Esophagus squamous epithelium (tissue), 5 donors: ENCODE results near the gene TXN2. TPM values are rescaled to one million over a fixed set of nuclear protein-coding genes. Genes with fewer than 3 reads are reported as not detected.
A peak's percentile ranks its signal among the peaks of the same experiment; 100 is the strongest.

Source experiments
- DNase-seq: peaks from one replicate; lab custom pipeline; 2025; lab: John Stamatoyannopoulos, UW
- H3K27ac ChIP-seq, 4 donors: fragments of 200-600 bp; sonication (generic); one replicate each; pipeline ENCODE4 v1.5.1; 2016 to 2019; ENCODE audit warnings: mild to moderate bottlenecking in 1 of 4
- H3K27me3 ChIP-seq, 4 donors: fragments of 200-600 bp; sonication (generic); 1 replicate in 3 of 4; 2 replicates in 1 of 4; pipeline versions ENCODE4 v1.5.1 to v1.6.0; 2017 to 2021; ENCODE audit warnings: antibody characterized with exemption in 1 of 4
- H3K36me3 ChIP-seq, 3 donors: fragments of 200-600 bp; sonication (generic); one replicate each; pipeline ENCODE4 v1.5.1; 2016 to 2019
- H3K4me1 ChIP-seq, 3 donors: fragments of 200-600 bp; sonication (generic); one replicate each; pipeline ENCODE4 v1.5.1; 2017 to 2019
- H3K4me3 ChIP-seq, 4 donors: fragments of 200-600 bp; sonication (generic); 1 replicate in 3 of 4; 2 replicates in 1 of 4; pipeline ENCODE4 v1.5.1; 2016 to 2019; ENCODE audit warnings: mild to moderate bottlenecking in 2 of 4, moderate library complexity in 1 of 4
- H3K9me3 ChIP-seq, 3 donors: fragments of 200-600 bp; sonication (generic); one replicate each; pipeline ENCODE4 v1.5.1; 2016 to 2019
- CTCF ChIP-seq, 6 experiments: fragments of 450-650 bp in 4 of 6; fragments of 200-600 bp in 2 of 6; sonication (generic) in 2 of 6; IDR thresholded peaks; one replicate each; pipeline ENCODE4 v1.5.1; 2016 to 2019; ENCODE audit warnings: antibody characterized with exemption in 6 of 6, mild to moderate bottlenecking in 4 of 6, moderate library complexity in 4 of 6
- POLR2A ChIP-seq, 4 donors: fragments of 450-650 bp; IDR thresholded peaks; one replicate each; pipeline ENCODE4 v1.6.1; 2017; ENCODE audit warnings: antibody characterized with exemption in 4 of 4, mild to moderate bottlenecking in 4 of 4, moderate library complexity in 3 of 4
- WGBS, 2 donors: methylation state at CpG; one replicate each; pipeline ENCODE4 v1.1.5; 2018; 5-methylcytosine and 5-hydroxymethylcytosine counted together
- intact Hi-C: fragments of 100-400 bp; cut with DNase I; formaldehyde crosslinking; loops from one replicate; pipeline ENCODE4 v1.15.0; 2022
- small RNA-seq, 4 donors: library from RNA; depleted of rRNA; stranded (forward); fragments of <200 nt; gene quantifications; one replicate each; pipeline ENCODE3, GENCODE V24; 2016
- total RNA-seq, 4 donors: library from RNA; depleted of rRNA; stranded (reverse); fragments of >200 nt; gene quantifications; one replicate each; pipeline ENCODE4 v1.1.0, GENCODE V29; 2016
- donor health status: DM: yes; HTN: yes; CAD: no.

TXN2 gene
- total RNA-seq, 4 donors from 2014 or later = 58.4 to 88.4 (median 72.3) TPM

- intact Hi-C loops = no loop called here
- Histone ChIP-seq H3K4me3 (no peak overlapping the region), H3K27me3 (no peaks in the 10 kb centered on the region), H3K36me3 (no peaks in the 10 kb centered on the region), H3K9me3 (no peaks in the 10 kb centered on the region), H3K27ac (peak overlapping the region; percentile 67 to 80 (median 75)), H3K4me1 (peaks cover 7 to 38% (median 23%) of the 10 kb centered on the region in 3 donors)
- 22 to 33% methylated on average over 8 to 9 of the region's 9 CpGs for WGBS, 2 donors
- no peak for DNase-seq
- TF ChIP-seq POLR2A (IDR thresholded peaks at IDR 0.05) (no peak), CTCF (IDR thresholded peaks at IDR 0.05) (no peak)
Measured at GRCh38 chr22:36417281-36417686, 64.2 kb downstream of the TXN2 start.

Small RNAs within 50 kb of the gene (small RNA-seq; reads per million reads assigned to genes)
- gene RF00019 = 0 reads per million in 4 donors

Other genes with a start within 250 kb of the TXN2 start
- 10 to 100 TPM; 14.6 to 44.5 (median 23.5) TPM for gene APOL2, start 242.1 kb downstream of the TXN2 start, total RNA-seq
- 10 to 100 TPM in 3 of 4 donors, 1 to 10 TPM in 1; 8.4 to 49.3 (median 20.6) TPM for gene APOL1, start 228.5 kb downstream of the TXN2 start, total RNA-seq
- gene MYH9, start 93.7 kb downstream of the TXN2 start, total RNA-seq = 100 to 1,000 TPM; 216 to 339 (median 246) TPM
- gene FOXRED2, start 25.4 kb upstream of the TXN2 start, total RNA-seq = 10 to 100 TPM in 2 of 4 donors, 1 to 10 TPM in 2; 3.8 to 21.0 (median 7.6) TPM
- 100 to 1,000 TPM; 250 to 385 (median 268) TPM for gene EIF3D, start 47.5 kb upstream of the TXN2 start, total RNA-seq
- gene CACNG2, start 222.1 kb upstream of the TXN2 start, total RNA-seq = not detected